A673 (cell line): ENCODE results near the gene CMTM8. TPM values are rescaled to one million over a fixed set of nuclear protein-coding genes. Genes with fewer than 3 reads are reported as not detected.

ENCODE experiments used
- BruUV-seq: library from RNA; stranded (reverse); fragments of 400-500 nt; replicated peaks from 2 replicates; lab custom pipeline; 2021; lab: Mats Ljungman, UMichigan
- CTCF ChIA-PET: fragments of 300-600 bp; sonication (Branson Sonifier 250); formaldehyde crosslinking; loops from one replicate; lab custom pipeline; 2022; ENCODE audit warnings: antibody characterized with exemption; lab: Charles Lee
- POLR2A ChIA-PET: fragments of 300-600 bp; sonication (Branson Sonifier 250); formaldehyde crosslinking; loops from one replicate; lab custom pipeline; 2022; ENCODE audit warnings: antibody characterized with exemption; ENCODE audit not compliant: low non-redundant PET; lab: Charles Lee
- DNase-seq: peaks from one replicate; pipeline ENCODE4 v3.0.0-alpha.2; 2015; ENCODE audit warnings: low spot score
- H3K27ac ChIP-seq: fragments of 200-600 bp; sonication (generic); 2 replicates; pipeline ENCODE4 v1.5.1; 2016; ENCODE audit warnings: mixed run types, low read depth, mild to moderate bottlenecking, mixed read lengths, antibody characterized with exemption, low read length; ENCODE audit not compliant: poor library complexity, severe bottlenecking
- H3K27me3 ChIP-seq: fragments of 200-600 bp; sonication (generic); replicated peaks from 2 replicates; pipeline ENCODE4 v1.6.1; 2017; ENCODE audit warnings: mixed run types, low read depth, mild to moderate bottlenecking, mixed read lengths, antibody characterized with exemption, low read length; ENCODE audit not compliant: insufficient read depth, poor library complexity
- H3K36me3 ChIP-seq: fragments of 200-600 bp; sonication (generic); 2 replicates; pipeline ENCODE4 v1.6.1; 2016; ENCODE audit warnings: mixed run types, mild to moderate bottlenecking, mixed read lengths, antibody characterized with exemption, low read length; ENCODE audit not compliant: insufficient read depth, poor library complexity, severe bottlenecking
- H3K4me1 ChIP-seq: fragments of 200-600 bp; sonication (generic); 2 replicates; pipeline ENCODE4 v1.6.1; 2017; ENCODE audit warnings: mixed run types, mild to moderate bottlenecking, mixed read lengths, antibody characterized with exemption, low read length; ENCODE audit not compliant: insufficient read depth, poor library complexity, severe bottlenecking
- H3K4me3 ChIP-seq: fragments of 200-600 bp; sonication (generic); 2 replicates; pipeline ENCODE4 v1.5.1; 2016; ENCODE audit warnings: low read depth, mixed run types, mild to moderate bottlenecking, mixed read lengths, low read length; ENCODE audit not compliant: poor library complexity, severe bottlenecking
- H3K9me3 ChIP-seq: fragments of 200-600 bp; sonication (generic); 2 replicates; pipeline ENCODE4 v1.6.1; 2016; ENCODE audit warnings: mixed run types, low read depth, mild to moderate bottlenecking, mixed read lengths, antibody characterized with exemption, low read length; ENCODE audit not compliant: poor library complexity, severe bottlenecking
- EZH2 ChIP-seq: fragments of 200-600 bp; sonication (generic); IDR thresholded peaks from 2 replicates; pipeline ENCODE4 v1.6.1; 2017; ENCODE audit warnings: borderline replicate concordance, low read depth, mild to moderate bottlenecking, mixed read lengths, antibody characterized with exemption, low read length; ENCODE audit not compliant: poor library complexity, severe bottlenecking
- intact Hi-C: fragments of 100-400 bp; cut with micrococcal nuclease; formaldehyde crosslinking; loops from one replicate; pipeline ENCODE4 v1.10.0; 2022; ENCODE audit not compliant: unreplicated experiment
- total RNA-seq: library from RNA; stranded (reverse); gene quantifications from 2 replicates; pipeline ENCODE4 v1.2.3, GENCODE V29; 2021
- TF ChIP-seq, protein P1 (sequence below): fragments of 300-800, 200-600 bp; sonication (generic); conservative IDR thresholded peaks from 2 replicates; pipeline ENCODE4 v1.5.1; 2017; ENCODE audit warnings: low read depth, mild to moderate bottlenecking, antibody characterized with exemption, low read length, moderate library complexity, mixed read lengths

Gene CMTM8
- total RNA-seq, 1 experiment from 2014 or later, result 2.1 TPM

DNA sequence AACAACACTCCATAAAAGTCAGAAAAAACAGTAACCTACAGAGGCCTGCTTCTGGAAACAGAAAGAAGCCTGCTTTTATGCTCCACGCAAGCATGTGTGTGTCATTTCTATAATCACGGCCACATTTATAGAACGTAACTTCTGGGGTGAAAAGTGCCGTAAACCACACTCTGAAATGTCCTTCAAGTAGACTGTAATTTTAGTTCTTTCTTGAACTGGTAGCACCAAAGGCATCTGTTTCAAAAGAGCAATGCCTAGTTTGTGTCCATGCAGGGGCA is 133.7 kb downstream of the CMTM8 start:
- no peaks in the 10 kb centered on the region for H3K27me3 ChIP-seq
- H3K36me3 ChIP-seq, result no peaks in the 10 kb centered on the region
- intact Hi-C loops, result no loop called here
- H3K27ac ChIP-seq, result no peak overlapping the region
- H3K4me1 ChIP-seq, result no peaks in the 10 kb centered on the region
- ChIA-PET POLR2A (no interaction called here), CTCF (no interaction called here)
- DNase-seq, result no peak
- TF ChIP-seq EZH2, result no peak
- TF ChIP-seq, protein P1, sequence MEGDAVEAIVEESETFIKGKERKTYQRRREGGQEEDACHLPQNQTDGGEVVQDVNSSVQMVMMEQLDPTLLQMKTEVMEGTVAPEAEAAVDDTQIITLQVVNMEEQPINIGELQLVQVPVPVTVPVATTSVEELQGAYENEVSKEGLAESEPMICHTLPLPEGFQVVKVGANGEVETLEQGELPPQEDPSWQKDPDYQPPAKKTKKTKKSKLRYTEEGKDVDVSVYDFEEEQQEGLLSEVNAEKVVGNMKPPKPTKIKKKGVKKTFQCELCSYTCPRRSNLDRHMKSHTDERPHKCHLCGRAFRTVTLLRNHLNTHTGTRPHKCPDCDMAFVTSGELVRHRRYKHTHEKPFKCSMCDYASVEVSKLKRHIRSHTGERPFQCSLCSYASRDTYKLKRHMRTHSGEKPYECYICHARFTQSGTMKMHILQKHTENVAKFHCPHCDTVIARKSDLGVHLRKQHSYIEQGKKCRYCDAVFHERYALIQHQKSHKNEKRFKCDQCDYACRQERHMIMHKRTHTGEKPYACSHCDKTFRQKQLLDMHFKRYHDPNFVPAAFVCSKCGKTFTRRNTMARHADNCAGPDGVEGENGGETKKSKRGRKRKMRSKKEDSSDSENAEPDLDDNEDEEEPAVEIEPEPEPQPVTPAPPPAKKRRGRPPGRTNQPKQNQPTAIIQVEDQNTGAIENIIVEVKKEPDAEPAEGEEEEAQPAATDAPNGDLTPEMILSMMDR, result no peak
- no peak overlapping the region for H3K4me3 ChIP-seq
- BruUV-seq, result no TSS peak
- H3K9me3 ChIP-seq, result no peaks in the 10 kb centered on the region

DNA sequence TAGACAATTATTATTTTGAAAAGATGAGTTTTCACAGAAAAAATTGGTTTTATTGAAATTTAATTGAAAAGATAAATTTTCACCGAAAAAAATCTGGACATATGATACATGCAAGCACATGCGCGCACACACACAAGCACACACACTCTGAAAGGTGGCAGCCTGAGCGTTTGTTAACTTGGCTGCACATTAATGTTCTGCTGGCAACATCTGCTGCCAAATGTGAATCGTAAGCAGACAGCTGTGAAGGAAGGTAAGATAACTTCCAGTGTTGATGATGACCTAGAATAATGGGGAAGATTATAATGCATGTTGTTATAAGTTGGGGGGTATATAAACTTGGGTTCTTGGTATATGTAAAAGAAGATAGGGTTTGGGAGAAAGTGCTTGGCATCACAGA is 134.8 kb downstream of the CMTM8 start:
- Histone ChIP-seq H3K27ac (no peak overlapping the region), H3K36me3 (no peaks in the 10 kb centered on the region), H3K4me1 (no peaks in the 10 kb centered on the region), H3K4me3 (no peak overlapping the region), H3K27me3 (peaks cover 4% of the 10 kb centered on the region), H3K9me3 (no peaks in the 10 kb centered on the region)
- CTCF ChIA-PET, result no interaction called here
- intact Hi-C loops, result no loop called here
- no TSS peak for BruUV-seq
- POLR2A ChIA-PET, result no interaction called here
- no peak for DNase-seq
- TF ChIP-seq, protein P1, result no peak
- no peak for TF ChIP-seq EZH2

DNA sequence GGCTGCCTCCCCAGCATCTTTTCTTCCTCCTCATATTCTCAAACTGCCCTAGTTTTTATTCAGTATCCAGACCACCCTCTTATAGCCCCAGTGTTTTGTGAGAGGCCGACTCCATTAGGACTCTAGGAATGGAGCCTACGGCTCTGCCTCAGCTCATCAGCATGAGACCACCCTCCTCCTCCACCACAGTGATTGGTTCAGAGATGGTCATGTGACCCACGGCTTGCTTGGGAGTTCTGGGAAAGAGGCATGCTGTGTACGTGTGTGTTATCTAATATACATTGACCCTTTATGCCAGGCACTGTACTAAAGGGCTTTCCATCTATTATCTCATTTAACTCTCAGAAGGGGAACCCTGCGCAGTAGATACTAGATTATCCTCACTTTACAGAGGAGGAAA is 135.4 kb downstream of the CMTM8 start:
- no TSS peak for BruUV-seq
- H3K36me3 ChIP-seq, result no peaks in the 10 kb centered on the region
- ChIA-PET CTCF (interaction anchor here (2.9 kb wide), 1 partner anchor 94 kb away, joined by 19 read pairs; no protein-coding TSS in a partner anchor), POLR2A (no interaction called here)
- no peak for TF ChIP-seq EZH2
- TF ChIP-seq, protein P1, result no peak
- H3K4me1 ChIP-seq, result no peaks in the 10 kb centered on the region
- intact Hi-C loops, result loop anchor here (2.0 kb wide), 1 partner anchor 95 kb away; no protein-coding TSS in a partner anchor
- H3K27ac ChIP-seq, result no peak overlapping the region
- H3K9me3 ChIP-seq, result no peaks in the 10 kb centered on the region
- H3K27me3 ChIP-seq, result peaks cover 5% of the 10 kb centered on the region
- peak; percentile 35 for DNase-seq
- no peak overlapping the region for H3K4me3 ChIP-seq
